Measurements from ENCODE around the gene GAS2.
"Not testable (repeated sequence)": the region's sequence is repeated elsewhere in the genome, so short reads cannot be mapped to it uniquely, and the experiment has no call there.

The GAS2 gene

GRCh38 chr11:22627421-22627820 lies 39.0 kb upstream of the GAS2 start:
- ChIA-PET CTCF (interaction anchor here (1.6 kb wide), 1 partner anchor 160 kb away, joined by 4 read pairs; no protein-coding TSS in a partner anchor), POLR2A (no interaction called here)

GRCh38 chr11:22633354-22633902 lies 33.0 kb upstream of the GAS2 start:
- CTCF ChIA-PET: no interaction called here
- no peak for DNase-seq (ENCODE audit: low read depth, low spot score)
- TF ChIP-seq CTCF (IDR thresholded peaks at IDR 0.05; ENCODE audit: insufficient read depth, low read length, missing control alignments): no peak

More at GRCh38 chr11:22627421-22627820, 39.0 kb upstream of the GAS2 start:
- H3K4me3 ChIP-seq (ENCODE audit: low read depth, low read length): no peak overlapping the region
- DNase-seq (ENCODE audit: low read depth, low spot score): no peak
- no peak for TF ChIP-seq CTCF (IDR thresholded peaks at IDR 0.05; ENCODE audit: insufficient read depth, low read length, missing control alignments)

GRCh38 chr11:22634897-22635629 lies 31.3 kb upstream of the GAS2 start:
- no peak overlapping the region for H3K4me3 ChIP-seq (ENCODE audit: low read depth, low read length)
- CTCF ChIA-PET: no interaction called here
- POLR2A ChIA-PET: no interaction called here
- TF ChIP-seq CTCF (IDR thresholded peaks at IDR 0.05; ENCODE audit: insufficient read depth, low read length, missing control alignments): no peak
- no peak for DNase-seq (ENCODE audit: low read depth, low spot score)

More at GRCh38 chr11:22633354-22633902, 33.0 kb upstream of the GAS2 start:
- H3K4me3 ChIP-seq (ENCODE audit: low read depth, low read length): no peak overlapping the region
- POLR2A ChIA-PET: no interaction called here

- POLR2A ChIA-PET: no interaction called here
- CTCF ChIA-PET: no interaction called here
- no peak for TF ChIP-seq CTCF (IDR thresholded peaks at IDR 0.05; ENCODE audit: insufficient read depth, low read length, missing control alignments)
Measured at GRCh38 chr11:22635689-22636088, 30.7 kb upstream of the GAS2 start.

GRCh38 chr11:22640862-22641261 lies 25.5 kb upstream of the GAS2 start:
- no peak for DNase-seq (ENCODE audit: low read depth, low spot score)
- TF ChIP-seq CTCF (IDR thresholded peaks at IDR 0.05; ENCODE audit: insufficient read depth, low read length, missing control alignments): no peak
- no peak overlapping the region for H3K4me3 ChIP-seq (ENCODE audit: low read depth, low read length)
- CTCF ChIA-PET: no interaction called here
- POLR2A ChIA-PET: no interaction called here

More at GRCh38 chr11:22635689-22636088, 30.7 kb upstream of the GAS2 start:
- no peak for DNase-seq (ENCODE audit: low read depth, low spot score)
- H3K4me3 ChIP-seq (ENCODE audit: low read depth, low read length): no peak overlapping the region

GRCh38 chr11:22641559-22641958 lies 24.9 kb upstream of the GAS2 start:
- no peak for TF ChIP-seq CTCF (IDR thresholded peaks at IDR 0.05; ENCODE audit: insufficient read depth, low read length, missing control alignments)
- no peak overlapping the region for H3K4me3 ChIP-seq (ENCODE audit: low read depth, low read length)
- POLR2A ChIA-PET: no interaction called here
- CTCF ChIA-PET: no interaction called here
- no peak for DNase-seq (ENCODE audit: low read depth, low spot score)

- CTCF ChIA-PET; H3K4me3 ChIP-seq (ENCODE audit: low read depth, low read length); DNase-seq (ENCODE audit: low read depth, low spot score); POLR2A ChIA-PET: not testable (repeated sequence)
Measured at GRCh38 chr11:22652346-22652745, 14.1 kb upstream of the GAS2 start.

Measured in AG04449 (cell line).